Measurements from ENCODE around the gene KCNQ1. TPM values are rescaled to one million over a fixed set of nuclear protein-coding genes. Genes with fewer than 3 reads are reported as not detected.

Gene KCNQ1
- total and polyA plus RNA-seq, 2 experiments from 2014 or later = 0.45 to 0.87 TPM

- TF ChIP-seq REST (IDR thresholded peaks at IDR 0.05; ENCODE audit: unreplicated experiment) (no peak), CTCF (conservative IDR thresholded peaks at IDR 0.05; ENCODE audit: low read depth in 2 of 2) (no peak), EZH2phosphoT487 (IDR thresholded peaks at IDR 0.05; ENCODE audit: unreplicated experiment) (no peak), NANOG (IDR thresholded peaks at IDR 0.05; ENCODE audit: borderline replicate concordance) (no peak), ZNF331 (CRISPR knock-in tag; IDR thresholded peaks at IDR 0.05; ENCODE audit: low read depth) (no peak), STAT1 (IDR thresholded peaks at IDR 0.05; ENCODE audit: unreplicated experiment) (no peak), POLR2AphosphoS5 (IDR thresholded peaks at IDR 0.05; ENCODE audit: low read depth) (no peak)
These were observed 383.9 kb downstream of the KCNQ1 start (continued) for GRCh38 chr11:2828585-2829330.

- Histone ChIP-seq H3K4me2 (no peak overlapping the region), H3K27ac (ENCODE audit: low read depth) (no peak overlapping the region), H3K79me2 (replicated peaks; ENCODE audit: insufficient read depth) (no peaks in the 10 kb centered on the region), H3K4me3 (no peak overlapping the region), H3K36me3 (ENCODE audit: insufficient read depth) (no peaks in the 10 kb centered on the region), H2AFZ (no peak overlapping the region), H3K9me2 (ENCODE audit: insufficient read depth) (no peaks in the 10 kb centered on the region), H3K27me3 (ENCODE audit: insufficient read depth) (peaks cover 4% of the 10 kb centered on the region; the same call in 1 of the 2 replicates), H3K4me1 (ENCODE audit: insufficient read depth) (no peaks in the 10 kb centered on the region; the same call in 1 of the 2 replicates), H4K20me1 (replicated peaks; ENCODE audit: insufficient read depth) (no peaks in the 10 kb centered on the region), H3F3A (replicated peaks; ENCODE audit: low read depth) (no peaks in the 10 kb centered on the region)
- DNase-seq (ENCODE audit: low spot score) (no peak), ATAC-seq (no peak)
- H3K27ac Mint-ChIP-seq = no peak overlapping the region
- no peak overlapping the region for H3K4me3 Mint-ChIP-seq
- H3K27me3 Mint-ChIP-seq (ENCODE audit: insufficient read depth, low read depth, poor library complexity) = peaks cover 38% of the 10 kb centered on the region
- peaks cover 16% of the 10 kb centered on the region for H3K36me3 Mint-ChIP-seq (ENCODE audit: low read depth)
- no peak for TF ChIP-seq ZNF331 (CRISPR knock-in tag; IDR thresholded peaks at IDR 0.05; ENCODE audit: low read depth)
- no peak for TF ChIP-seq EZH2phosphoT487 (IDR thresholded peaks at IDR 0.05; ENCODE audit: unreplicated experiment)
- no peak for TF ChIP-seq ZNF114 (CRISPR knock-in tag; IDR thresholded peaks at IDR 0.05)
- H3K9me3 Mint-ChIP-seq = peaks cover 25% of the 10 kb centered on the region
- peaks cover 15% of the 10 kb centered on the region for H3K4me1 Mint-ChIP-seq
These were observed 385.4 kb downstream of the KCNQ1 start for GRCh38 chr11:2830030-2830812.

All from GM23338 (cell line).